Measurements from ENCODE around the gene SKIC8.

DNA sequence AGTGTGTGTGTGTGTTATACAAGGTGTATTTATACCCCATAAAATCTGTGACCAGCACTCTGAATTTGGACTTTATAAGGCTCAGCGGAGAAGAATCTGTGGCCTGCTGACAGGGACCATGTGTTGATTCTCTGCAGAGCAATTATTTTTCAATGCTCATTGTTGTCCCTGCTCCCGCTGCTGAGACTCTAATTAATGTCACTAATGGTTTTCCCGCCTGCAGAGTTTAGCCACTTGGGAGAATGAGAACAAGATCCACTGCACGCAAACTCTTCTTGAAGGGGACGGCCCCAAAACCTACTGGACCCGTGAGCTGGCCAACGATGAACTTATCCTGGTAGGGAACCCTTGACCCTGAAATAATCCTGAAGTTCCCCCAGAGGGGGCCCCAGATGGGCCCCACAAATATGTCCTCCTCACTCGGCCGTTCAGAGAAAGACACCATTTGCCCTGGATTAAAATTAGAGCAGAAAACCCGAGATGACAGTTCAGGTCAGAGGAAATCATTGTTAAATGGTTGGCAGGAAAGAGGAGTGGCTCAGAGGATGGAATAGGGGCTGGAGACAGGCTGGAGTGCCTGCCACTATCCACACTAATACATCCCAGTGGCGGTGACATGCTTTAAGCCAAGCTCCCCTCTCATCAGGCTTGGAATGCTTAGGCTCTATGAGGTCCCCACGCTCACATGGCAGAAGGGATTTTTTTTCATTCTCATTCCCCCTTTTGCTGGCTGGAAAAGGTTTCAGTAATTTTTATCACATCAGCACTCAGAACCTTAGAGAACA, 44.1 kb upstream of the SKIC8 start:
- TF ChIP-seq, protein P1, sequence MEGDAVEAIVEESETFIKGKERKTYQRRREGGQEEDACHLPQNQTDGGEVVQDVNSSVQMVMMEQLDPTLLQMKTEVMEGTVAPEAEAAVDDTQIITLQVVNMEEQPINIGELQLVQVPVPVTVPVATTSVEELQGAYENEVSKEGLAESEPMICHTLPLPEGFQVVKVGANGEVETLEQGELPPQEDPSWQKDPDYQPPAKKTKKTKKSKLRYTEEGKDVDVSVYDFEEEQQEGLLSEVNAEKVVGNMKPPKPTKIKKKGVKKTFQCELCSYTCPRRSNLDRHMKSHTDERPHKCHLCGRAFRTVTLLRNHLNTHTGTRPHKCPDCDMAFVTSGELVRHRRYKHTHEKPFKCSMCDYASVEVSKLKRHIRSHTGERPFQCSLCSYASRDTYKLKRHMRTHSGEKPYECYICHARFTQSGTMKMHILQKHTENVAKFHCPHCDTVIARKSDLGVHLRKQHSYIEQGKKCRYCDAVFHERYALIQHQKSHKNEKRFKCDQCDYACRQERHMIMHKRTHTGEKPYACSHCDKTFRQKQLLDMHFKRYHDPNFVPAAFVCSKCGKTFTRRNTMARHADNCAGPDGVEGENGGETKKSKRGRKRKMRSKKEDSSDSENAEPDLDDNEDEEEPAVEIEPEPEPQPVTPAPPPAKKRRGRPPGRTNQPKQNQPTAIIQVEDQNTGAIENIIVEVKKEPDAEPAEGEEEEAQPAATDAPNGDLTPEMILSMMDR (IDR thresholded peaks at IDR 0.05; ENCODE audit: insufficient read depth, low read depth, low read length): no peak
- TF ChIP-seq EZH2 (IDR thresholded peaks at IDR 0.05; ENCODE audit: insufficient read depth, low read length): no peak

Data from astrocyte (in vitro differentiated cells and primary cell).